Ascending aorta (tissue), 2 donors: Measurements from ENCODE around the gene SLC12A2. TPM values are rescaled to one million over a fixed set of nuclear protein-coding genes. Genes with fewer than 3 reads are reported as not detected.

Experiments used
- DNase-seq, 2 donors: peaks; one replicate each; pipeline ENCODE4 v3.0.0-alpha.2; 2019; ENCODE audit warnings: low spot score in 2 of 2
- H3K27ac ChIP-seq, 2 donors: fragments of 200-600 bp; sonication (generic); one replicate each; pipeline ENCODE4 v1.5.1; 2016 to 2017; ENCODE audit warnings: mild to moderate bottlenecking in 1 of 2
- H3K27me3 ChIP-seq: fragments of 200-600 bp; sonication (generic); one replicate; pipeline ENCODE4 v1.5.1; 2017
- H3K36me3 ChIP-seq, 2 donors: fragments of 200-600 bp; sonication (generic); one replicate each; pipeline ENCODE4 v1.5.1; 2016
- H3K4me1 ChIP-seq, 2 donors: fragments of 200-600 bp; sonication (generic); one replicate each; pipeline ENCODE4 v1.5.1; 2016 to 2017; ENCODE audit warnings: mild to moderate bottlenecking in 1 of 2
- H3K4me3 ChIP-seq, 2 donors: fragments of 200-600 bp; sonication (generic); one replicate each; pipeline ENCODE4 v1.5.1; 2016 to 2017; ENCODE audit warnings: mild to moderate bottlenecking in 1 of 2
- H3K9me3 ChIP-seq, 2 donors: fragments of 200-600 bp; sonication (generic); one replicate each; pipeline ENCODE4 v1.5.1; 2016
- CTCF ChIP-seq, 3 experiments: fragments of 200-600 bp in 2 of 3; fragments of 450-650 bp in 1 of 3; sonication (generic) in 2 of 3; IDR thresholded peaks; one replicate each; pipeline ENCODE4 v1.5.1; 2016 to 2019; ENCODE audit warnings: antibody characterized with exemption in 3 of 3, mild to moderate bottlenecking in 1 of 3, moderate library complexity in 1 of 3
- intact Hi-C: fragments of 100-400 bp; cut with DNase I; formaldehyde crosslinking; loops from one replicate; pipeline ENCODE4 v1.15.1; 2023
- total RNA-seq: library from RNA; depleted of rRNA; stranded (reverse); fragments of >200 nt; gene quantifications from one replicate; pipeline ENCODE4 v1.1.0, GENCODE V29; 2016

Gene SLC12A2
- total RNA-seq, 1 donor from 2014 or later = 11.8 TPM

DNA sequence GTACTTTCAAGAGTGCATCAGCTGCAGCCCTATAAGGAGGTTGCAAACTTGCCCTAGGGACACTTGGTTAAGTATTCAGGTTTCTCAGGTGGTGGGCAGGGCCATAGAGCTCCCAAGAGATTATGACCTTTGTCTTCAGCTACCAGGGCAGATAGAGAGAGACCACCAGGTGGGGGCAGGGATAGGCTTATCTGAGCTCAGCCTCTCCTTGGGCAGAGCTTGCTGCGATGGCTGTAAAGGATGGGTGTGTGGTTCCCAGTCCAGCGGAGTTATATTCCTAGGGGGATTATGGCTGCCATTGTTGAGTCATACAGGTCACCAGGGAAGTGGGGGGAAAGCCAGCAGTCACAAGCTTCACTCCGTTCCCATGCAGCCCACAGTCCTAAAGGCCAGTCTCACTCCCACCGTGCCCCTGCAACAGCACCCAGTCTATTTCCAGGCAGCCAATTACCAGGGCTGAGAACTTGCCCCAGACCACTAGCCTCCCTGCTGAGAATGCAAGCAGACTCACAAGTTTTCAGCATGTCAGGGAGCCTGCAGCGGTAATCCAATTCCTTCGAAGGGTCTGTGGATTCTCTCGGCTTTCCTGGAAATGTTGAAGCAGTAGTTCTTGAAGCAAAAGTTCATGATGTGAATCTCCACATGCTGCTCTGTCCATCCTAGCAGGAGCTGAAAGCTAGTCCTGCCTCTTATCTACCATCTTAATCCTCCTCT, 151.5 kb downstream of the SLC12A2 start:
- no peak for TF ChIP-seq CTCF (IDR thresholded peaks at IDR 0.05)
- H3K9me3 ChIP-seq = no peaks in the 10 kb centered on the region
- intact Hi-C loops = no loop called here

GRCh38 chr5:128236334-128236733, 152.8 kb downstream of the SLC12A2 start:
- H3K4me1 ChIP-seq = no peaks in the 10 kb centered on the region
- intact Hi-C loops = no loop called here
- H3K27me3 ChIP-seq = no peaks in the 10 kb centered on the region
- no peaks in the 10 kb centered on the region for H3K9me3 ChIP-seq
- no peak overlapping the region for H3K27ac ChIP-seq
- DNase-seq = no peak
- H3K4me3 ChIP-seq = no peak overlapping the region
- no peak for TF ChIP-seq CTCF (IDR thresholded peaks at IDR 0.05)
- H3K36me3 ChIP-seq = no peaks in the 10 kb centered on the region

More for the DNA sequence above, 151.5 kb downstream of the SLC12A2 start:
- DNase-seq = no peak
- Histone ChIP-seq H3K4me3 (no peak overlapping the region), H3K36me3 (no peaks in the 10 kb centered on the region), H3K27me3 (no peaks in the 10 kb centered on the region), H3K27ac (no peak overlapping the region), H3K4me1 (no peaks in the 10 kb centered on the region)

DNA sequence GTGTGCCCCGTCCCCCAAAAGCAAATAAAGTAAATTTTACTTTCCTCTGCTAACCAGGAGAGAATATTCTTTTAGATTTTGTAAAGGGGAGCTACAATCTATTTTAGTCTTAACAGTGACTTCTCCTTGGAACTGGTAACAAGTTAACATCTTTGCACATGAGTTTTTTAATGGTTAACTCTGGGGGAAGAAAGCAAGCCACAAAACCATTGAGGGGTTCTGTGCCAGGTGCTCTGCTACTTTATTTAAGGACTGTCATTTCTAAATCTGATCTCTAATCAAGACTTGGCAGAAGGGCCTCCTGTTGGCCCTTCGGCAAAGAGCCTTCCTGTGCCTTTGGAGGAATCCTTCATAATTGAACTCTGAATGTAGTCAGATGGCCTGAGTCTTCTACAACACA, 153.4 kb downstream of the SLC12A2 start:
- Histone ChIP-seq H3K4me1 (no peaks in the 10 kb centered on the region), H3K9me3 (no peaks in the 10 kb centered on the region), H3K36me3 (no peaks in the 10 kb centered on the region), H3K4me3 (no peak overlapping the region), H3K27me3 (no peaks in the 10 kb centered on the region), H3K27ac (no peak overlapping the region)
- no peak for TF ChIP-seq CTCF (IDR thresholded peaks at IDR 0.05)
- DNase-seq = no peak
- intact Hi-C loops = no loop called here

DNA sequence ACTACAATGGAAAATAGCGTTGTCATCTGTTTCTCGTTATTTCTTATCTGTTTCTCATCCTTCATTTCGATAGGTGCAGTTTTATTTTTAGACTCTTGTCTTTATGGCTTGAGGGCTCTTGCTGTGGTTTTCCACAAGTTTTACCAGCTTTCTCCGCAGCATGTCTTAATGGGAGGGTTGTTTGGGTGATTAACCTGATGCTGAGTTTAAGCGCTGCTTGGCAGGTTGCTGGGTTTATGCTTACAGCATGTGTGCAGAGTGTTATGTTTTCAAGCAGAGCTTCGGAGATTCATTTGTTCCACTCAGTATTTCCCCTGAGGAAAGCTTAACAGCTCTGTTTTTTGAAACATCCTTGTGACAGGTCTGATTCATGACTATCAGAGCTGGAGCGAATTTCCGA, 154.0 kb downstream of the SLC12A2 start:
- intact Hi-C loops = no loop called here
- Histone ChIP-seq H3K27me3 (no peaks in the 10 kb centered on the region), H3K27ac (no peak overlapping the region), H3K4me1 (no peaks in the 10 kb centered on the region), H3K9me3 (no peaks in the 10 kb centered on the region), H3K36me3 (no peaks in the 10 kb centered on the region), H3K4me3 (no peak overlapping the region)
- TF ChIP-seq CTCF (IDR thresholded peaks at IDR 0.05) = no peak
- no peak for DNase-seq
